Lower leg skin (tissue), 4 donors: Measurements from ENCODE around the gene MGA. TPM values are rescaled to one million over a fixed set of nuclear protein-coding genes. Genes with fewer than 3 reads are reported as not detected.

Source experiments
- DNase-seq, 2 donors: peaks; one replicate each; pipeline ENCODE4 v3.0.0-alpha.2; 2019; ENCODE audit warnings: low spot score in 2 of 2
- H3K4me3 ChIP-seq: fragments of 200-600 bp; sonication (generic); 2 replicates; pipeline ENCODE4 v1.5.1; 2017; ENCODE audit warnings: mild to moderate bottlenecking, low read depth; ENCODE audit not compliant: poor library complexity, severe bottlenecking
- CTCF ChIP-seq, 3 donors: fragments of 450-650 bp; IDR thresholded peaks; one replicate each; pipeline ENCODE4 v1.5.1; 2016; ENCODE audit warnings: antibody characterized with exemption in 3 of 3, mild to moderate bottlenecking in 3 of 3, moderate library complexity in 2 of 3
- POLR2A ChIP-seq, 2 donors: fragments of 450-650 bp; IDR thresholded peaks; one replicate each; pipeline ENCODE4 v1.6.1; 2016 to 2017; ENCODE audit warnings: antibody characterized with exemption in 2 of 2, mild to moderate bottlenecking in 1 of 2, moderate library complexity in 1 of 2
- WGBS, 2 donors: methylation state at CpG; one replicate each; pipeline ENCODE4 v1.1.5; 2018; 5-methylcytosine and 5-hydroxymethylcytosine counted together
- intact Hi-C: fragments of 100-400 bp; cut with DNase I; formaldehyde crosslinking; loops from one replicate; pipeline ENCODE4 v1.15.0; 2023; ENCODE audit warnings: low total_unique reads
- total RNA-seq, 4 donors: library from RNA; depleted of rRNA; stranded (reverse); fragments of >200 nt; gene quantifications; one replicate each; pipeline ENCODE4 v1.1.0, GENCODE V29; 2016

Gene MGA
- total RNA-seq, 4 donors from 2014 or later: 17.2 to 24.1 (median 20.7) TPM

DNA sequence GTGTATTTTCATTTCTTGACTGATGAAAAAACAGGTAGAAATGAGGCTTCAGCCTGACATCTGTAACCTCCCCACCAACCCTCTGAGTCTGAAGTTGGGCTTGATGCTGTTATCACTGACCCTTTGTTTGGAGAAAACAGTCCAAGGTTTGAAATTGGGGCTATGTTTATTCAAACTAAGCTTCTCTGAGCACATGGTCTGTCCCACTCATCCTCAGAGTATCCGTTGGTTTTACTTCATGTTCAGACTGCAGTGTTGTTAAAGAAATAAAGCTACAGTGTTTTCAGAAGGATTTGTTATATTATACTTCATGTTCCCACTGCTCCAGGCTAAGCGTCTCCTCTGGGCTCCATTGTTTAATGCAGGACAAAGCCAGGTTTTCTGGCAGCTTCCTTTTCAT is 120.1 kb downstream of the MGA start:
- TF ChIP-seq CTCF (IDR thresholded peaks at IDR 0.05): no peak
- TF ChIP-seq POLR2A (IDR thresholded peaks at IDR 0.05): no peak
- intact Hi-C loops: no loop called here
- DNase-seq: no peak
- 33 to 35% methylated on average over 2 of the region's 2 CpGs for WGBS, 2 donors
- H3K4me3 ChIP-seq: no peak overlapping the region

- no peak overlapping the region for H3K4me3 ChIP-seq
- 34 to 35% methylated on average over 1 of the region's 1 CpG for WGBS, 2 donors
- intact Hi-C loops: no loop called here
- no peak for DNase-seq
- no peak for TF ChIP-seq POLR2A (IDR thresholded peaks at IDR 0.05)
- no peak for TF ChIP-seq CTCF (IDR thresholded peaks at IDR 0.05)
Observed at GRCh38 chr15:41780727-41781126, 120.5 kb downstream of the MGA start.

- TF ChIP-seq CTCF (IDR thresholded peaks at IDR 0.05) (no peak), POLR2A (IDR thresholded peaks at IDR 0.05) (no peak)
- no peak overlapping the region for H3K4me3 ChIP-seq
- DNase-seq: no peak
- intact Hi-C loops: no loop called here
- 88% methylated on average over 5 of the region's 5 CpGs for WGBS, 2 donors
Observed at GRCh38 chr15:41782371-41783282, 122.4 kb downstream of the MGA start.

- intact Hi-C loops: no loop called here
- no peak for DNase-seq
- TF ChIP-seq POLR2A (IDR thresholded peaks at IDR 0.05): no peak
- TF ChIP-seq CTCF (IDR thresholded peaks at IDR 0.05): no peak
- WGBS, 2 donors: 46 to 60% methylated on average over 1 of the region's 1 CpG
- H3K4me3 ChIP-seq: no peak overlapping the region
Observed at GRCh38 chr15:41783296-41783695, 123.1 kb downstream of the MGA start.

- no peak overlapping the region for H3K4me3 ChIP-seq
- 55 to 59% methylated on average over 3 of the region's 3 CpGs for WGBS, 2 donors
- no peak for DNase-seq
- TF ChIP-seq CTCF (IDR thresholded peaks at IDR 0.05): no peak
- TF ChIP-seq POLR2A (IDR thresholded peaks at IDR 0.05): no peak
- intact Hi-C loops: no loop called here
Observed at GRCh38 chr15:41788262-41788661, 128.1 kb downstream of the MGA start.
